Astrocyte of the hippocampus (primary cell): ENCODE measurements around the gene PGLYRP3.
"Not testable (repeated sequence)": the region's sequence is repeated elsewhere in the genome, so short reads cannot be mapped to it uniquely, and the experiment has no call there.

Source experiments
- DNase-seq: peaks from one replicate; pipeline ENCODE4 v3.0.0; 2011; ENCODE audit warnings: low read depth, low spot score

PGLYRP3 gene

GRCh38 chr1:153348511-153349362 is 36.0 kb upstream of the PGLYRP3 start, which contains the start of gene PGLYRP4:
PGLYRP4 (minus strand) TSS chr1:153348841; CDS start chr1:153347932, 909 bp downstream.
- no peak for DNase-seq

- no peak for DNase-seq
Measured at GRCh38 chr1:153347856-153348255, 35.1 kb upstream of the PGLYRP3 start.

DNA sequence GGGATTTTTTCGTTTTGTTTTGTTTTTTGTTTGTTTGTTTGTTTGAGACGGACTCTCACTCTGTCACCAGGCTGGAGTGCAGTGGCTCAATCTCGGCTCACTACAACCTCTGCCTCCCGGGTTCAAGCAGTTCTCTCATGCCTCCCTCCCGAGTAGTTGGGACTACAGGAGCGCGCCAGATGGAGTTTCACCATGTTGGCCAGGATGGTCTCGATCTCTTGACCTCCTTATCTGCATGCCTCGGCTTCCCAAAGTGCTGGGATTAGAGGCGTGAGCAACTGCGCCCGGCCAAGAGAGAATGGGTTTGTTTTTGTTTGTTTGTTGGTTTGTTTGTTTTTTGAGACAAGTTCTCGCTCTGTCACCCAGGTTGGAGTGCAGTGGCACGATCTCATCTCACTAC is 34.3 kb upstream of the PGLYRP3 start:
- not testable (repeated sequence) for DNase-seq

DNA sequence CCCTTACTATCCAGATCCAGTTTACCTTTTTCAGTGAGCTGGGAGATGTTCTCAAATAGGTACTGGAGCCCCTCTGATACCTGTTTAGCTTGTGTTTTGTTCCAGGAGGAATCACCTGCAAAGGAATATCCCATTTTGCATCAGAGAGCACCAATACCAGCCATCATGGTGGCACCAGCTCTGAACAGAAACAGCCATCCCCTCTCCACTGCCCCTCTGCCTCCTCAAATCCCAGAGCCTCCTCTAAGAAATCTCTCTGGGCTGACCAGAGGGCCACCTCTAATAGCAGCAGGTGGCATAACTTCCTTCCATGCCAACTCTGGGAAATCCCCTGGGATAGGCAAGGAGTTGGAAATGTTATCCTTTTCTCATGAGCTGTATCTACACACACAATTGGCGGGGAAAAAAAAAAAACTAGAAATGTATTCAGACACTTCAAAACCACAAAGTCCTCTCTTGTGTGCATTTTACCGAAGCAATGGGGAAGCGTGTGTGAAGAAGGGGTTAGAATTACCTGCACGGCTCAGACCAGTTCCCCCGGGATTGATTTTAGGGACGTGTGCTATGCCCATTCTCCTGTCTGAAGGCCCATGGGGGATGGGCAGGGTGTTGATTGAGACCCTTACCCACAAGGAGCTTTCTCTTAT is 33.4 kb upstream of the PGLYRP3 start:
- no peak for DNase-seq

DNA sequence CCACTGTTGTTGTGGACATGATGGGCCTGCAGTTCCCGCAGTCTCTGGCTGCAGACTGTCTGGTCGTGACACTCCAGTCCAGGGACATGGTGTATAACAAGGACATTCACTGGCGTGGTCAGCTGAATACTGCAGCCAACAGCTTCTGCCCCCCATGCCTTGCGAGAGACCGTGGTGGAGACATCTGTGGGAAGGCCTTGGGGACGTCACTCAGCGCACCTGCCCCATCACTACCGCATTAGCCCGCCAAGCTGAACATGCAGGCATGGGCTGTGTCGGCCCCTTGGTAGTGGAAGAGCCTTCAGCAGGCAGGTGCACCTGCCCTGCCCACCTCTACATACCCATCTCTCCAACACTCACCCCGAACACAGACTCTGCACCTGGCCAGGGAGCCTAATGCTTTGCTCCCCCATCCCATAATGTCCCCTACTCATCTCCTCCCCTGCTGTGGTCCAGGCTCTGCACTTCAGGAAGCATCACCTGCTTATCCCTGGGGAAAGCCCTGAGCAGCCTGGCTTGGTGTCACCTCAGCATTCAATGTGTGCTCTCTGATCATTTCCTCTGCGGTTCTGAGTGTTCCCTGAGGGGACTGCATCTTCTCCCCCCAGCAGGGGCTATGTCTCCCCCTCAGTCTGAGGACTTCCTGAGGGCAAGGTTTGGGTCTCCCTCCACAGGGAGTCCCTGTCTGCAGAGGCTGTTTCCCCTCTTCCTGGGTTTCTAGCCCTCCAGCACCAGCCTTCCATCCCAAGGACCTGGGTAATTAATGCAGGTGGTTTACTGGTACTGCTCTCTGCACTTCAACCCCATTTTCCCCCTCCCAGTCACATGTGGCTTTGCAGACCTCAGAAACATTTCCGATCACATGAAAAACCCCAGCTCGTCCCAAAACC is 32.7 kb upstream of the PGLYRP3 start:
- DNase-seq = no peak

DNA sequence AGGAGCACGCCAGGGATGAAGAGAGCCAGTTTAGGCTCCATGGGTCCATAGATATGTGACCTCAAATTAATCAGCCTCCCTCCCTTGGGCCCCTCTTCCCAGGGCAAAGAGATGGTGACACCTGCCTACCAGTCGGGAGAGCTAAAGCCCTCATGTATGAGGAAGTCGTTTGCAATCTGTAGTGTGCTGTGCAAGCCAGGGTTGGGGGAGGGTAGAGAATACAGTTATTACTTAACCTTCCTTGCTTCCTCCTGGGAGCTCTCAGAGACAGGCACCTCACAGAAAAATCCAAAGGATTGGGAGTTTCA is 31.9 kb upstream of the PGLYRP3 start:
- DNase-seq = no peak

GRCh38 chr1:153343811-153344717 is 31.3 kb upstream of the PGLYRP3 start:
- DNase-seq = no peak

GRCh38 chr1:153343040-153343681 is 30.4 kb upstream of the PGLYRP3 start:
- DNase-seq = no peak

GRCh38 chr1:153342178-153342577 is 29.4 kb upstream of the PGLYRP3 start:
- DNase-seq = no peak

DNA sequence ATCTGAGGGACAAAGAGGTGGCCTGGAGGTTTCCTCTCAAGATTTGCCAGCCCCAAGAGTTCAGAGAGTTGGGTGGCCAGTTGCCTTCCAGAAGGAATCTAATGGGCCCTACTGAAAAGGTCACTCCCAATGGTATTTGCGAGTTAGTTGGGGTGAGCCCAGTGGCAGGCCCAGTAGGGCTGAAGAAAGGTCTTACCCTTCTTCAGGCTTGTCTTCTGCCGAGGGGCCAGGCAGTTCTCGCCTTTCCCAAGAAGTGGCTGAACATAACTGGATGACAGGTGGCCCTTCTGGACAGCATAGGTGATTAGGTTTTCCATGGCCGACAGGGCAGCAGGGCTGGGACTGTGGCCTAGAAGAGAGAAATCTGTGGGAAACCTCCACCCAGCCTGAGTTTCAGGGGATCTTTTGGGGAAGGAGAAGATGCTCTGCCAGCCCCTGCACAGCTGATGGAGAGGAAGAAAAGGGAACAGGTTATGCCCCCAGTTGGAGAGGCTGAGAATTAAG is 28.7 kb upstream of the PGLYRP3 start:
- DNase-seq = no peak

GRCh38 chr1:153340356-153340755 is 27.6 kb upstream of the PGLYRP3 start:
- no peak for DNase-seq

- no peak for DNase-seq
Measured at GRCh38 chr1:153339802-153340201, 27.1 kb upstream of the PGLYRP3 start.

- DNase-seq = no peak
Measured at GRCh38 chr1:153337980-153338853, 25.5 kb upstream of the PGLYRP3 start.

DNA sequence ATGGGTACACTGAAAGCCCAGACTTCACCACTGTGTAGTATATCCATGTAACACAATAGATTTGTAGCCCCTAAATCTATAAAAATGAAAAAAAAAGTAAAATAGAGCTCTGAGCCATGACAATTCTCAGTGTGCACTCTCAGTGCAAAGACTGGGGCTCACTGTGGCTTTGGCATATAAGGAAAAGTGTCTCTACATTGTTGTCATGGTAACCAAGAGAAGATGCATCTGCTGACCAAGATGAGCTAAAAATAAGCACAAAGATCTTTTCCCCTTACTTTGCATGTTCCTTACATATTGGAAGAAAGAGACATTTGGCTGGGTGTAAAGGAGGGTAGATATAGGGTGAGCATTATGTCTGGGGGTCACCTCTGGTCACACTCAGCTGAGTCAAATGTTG is 23.9 kb upstream of the PGLYRP3 start:
- no peak for DNase-seq

- no peak for DNase-seq
Measured at GRCh38 chr1:153333902-153334301, 21.1 kb upstream of the PGLYRP3 start.

GRCh38 chr1:153324912-153325311 is 12.2 kb upstream of the PGLYRP3 start:
- DNase-seq = no peak

GRCh38 chr1:153322568-153322967 is 9.8 kb upstream of the PGLYRP3 start:
- no peak for DNase-seq

GRCh38 chr1:153318145-153318544 is 5.4 kb upstream of the PGLYRP3 start:
- DNase-seq = not testable (repeated sequence)

GRCh38 chr1:153316013-153316412 is 3.3 kb upstream of the PGLYRP3 start:
- DNase-seq = not testable (repeated sequence)
